HEK293T (cell line): ENCODE data around the gene C9.

Source experiments
- BHLHE40 ChIP-seq: fragments of 450-650 bp; IDR thresholded peaks from 2 replicates; pipeline ENCODE4 v1.6.1; 2016; ENCODE audit warnings: mild to moderate bottlenecking, moderate library complexity, borderline replicate concordance
- SP1 ChIP-seq: fragments of 450-650 bp; IDR thresholded peaks from 2 replicates; pipeline ENCODE4 v1.6.1; 2017
- SUZ12 ChIP-seq: fragments of 450-650 bp; IDR thresholded peaks from 2 replicates; pipeline ENCODE4 v1.6.1; 2016; ENCODE audit warnings: mild to moderate bottlenecking

- TF ChIP-seq BHLHE40 (no peak), SUZ12 (no peak), SP1 (no peak)
These were observed 106.7 kb downstream of the C9 start for GRCh38 chr5:39257554-39257953.
